ENCODE measurements around the gene PRKCG. TPM values are rescaled to one million over a fixed set of nuclear protein-coding genes. Genes with fewer than 3 reads are reported as not detected.

Gene PRKCG
- total and polyA plus RNA-seq, 2 of the 8 experiments (the other 6 are each of a cell fraction or from before 2014, with no cell fraction given) = 6.1 to 10.6 TPM

GRCh38 chr19:53876651-53877224, 5.3 kb upstream of the PRKCG start:
- H3K4me1 ChIP-seq (replicated peaks in 1 of 4; ENCODE audit: control insufficient read depth in 3 of 4, insufficient read depth in 4 of 4, low read length in 3 of 4) = peaks cover 2 to 11% (median 6%) of the 10 kb centered on the region in 4 experiments

More at GRCh38 chr19:53876651-53877224, 5.3 kb upstream of the PRKCG start:
- H3K23ac ChIP-seq (ENCODE audit: insufficient read length) = no peak overlapping the region
- H4K8ac ChIP-seq (ENCODE audit: extremely low read depth, insufficient read depth, low read length) = no peak overlapping the region
- H3K36me3 ChIP-seq (ENCODE audit: control insufficient read depth in 2 of 4, insufficient read depth in 4 of 4, low read length in 3 of 4) = peaks cover 7 to 30% (median 16%) of the 10 kb centered on the region in 4 experiments; a peak in 6 of 8 replicates
- 81% methylated on average over 5 of the region's 6 CpGs; no CpG with 5 or more reads in 1 of the 2 experiments for WGBS, 2 experiments (ENCODE audit: extremely low coverage in 1 of 2, insufficient coverage in 1 of 2, insufficient read length in 1 of 2, insufficient replicate concordance in 2 of 2, low coverage in 1 of 2, low lambda C conversion rate in 2 of 2, missing lambda C conversion rate in 1 of 2)
- H3K23me2 ChIP-seq (ENCODE audit: low read depth, low read length) = peaks cover 14% of the 10 kb centered on the region
- no peak overlapping the region for H3K27ac ChIP-seq (ENCODE audit: low read depth, low read length)
- TF ChIP-seq POLR2A (IDR thresholded peaks at IDR 0.05; ENCODE audit: control extremely low read depth in 1 of 2, low read depth in 2 of 2, low read length in 2 of 2) = peak; percentile 46 to 67; a peak in 2 of 3 replicates
- no peak for TF ChIP-seq TCF12 (IDR thresholded peaks at IDR 0.05; ENCODE audit: low read depth, low read length)
- peak; percentile 92 for TF ChIP-seq POLR2AphosphoS5 (IDR thresholded peaks at IDR 0.05; ENCODE audit: low read depth, low read length)
- TF ChIP-seq NRF1 (IDR thresholded peaks at IDR 0.05; ENCODE audit: low read depth, low read length) = no peak
- no peak overlapping the region for H2BK120ac ChIP-seq (replicated peaks; ENCODE audit: low read depth, low read length)
- H3K79me1 ChIP-seq (ENCODE audit: low read depth, low read length) = peaks cover 3% of the 10 kb centered on the region; the same call in 1 of the 2 replicates
- ChIA-PET CTCF (ENCODE audit: partially characterized antibody) (interaction anchor here (0.8 to 2.1 kb wide), 14 partner anchors 9 to 153 kb away, joined by 3 to 8 read pairs (median 4); partner anchors contain the start of gene MYADM), POLR2A (ENCODE audit: partially characterized antibody) (interaction anchor here (0.6 to 4.5 kb wide), 12 partner anchors 10 to 238 kb away, joined by 3 to 96 read pairs (median 4); partner anchors contain the start of genes MYADM, PRPF31 and TFPT)
- H2BK12ac ChIP-seq (ENCODE audit: low read depth, low read length) = no peak overlapping the region
- H3K9ac ChIP-seq (replicated peaks in 1 of 4; ENCODE audit: extremely low read depth in 1 of 4, low read depth in 3 of 4, low read length in 3 of 4) = no peak overlapping the region
- H3K14ac ChIP-seq (ENCODE audit: insufficient read length) = no peak overlapping the region
- no peak overlapping the region for H3K4ac ChIP-seq (replicated peaks; ENCODE audit: insufficient read length, low read depth, low read length)
- H3K4me2 ChIP-seq (ENCODE audit: insufficient read depth in 1 of 2, low read depth in 2 of 2, low read length in 2 of 2) = no peak overlapping the region
- H4K91ac ChIP-seq (replicated peaks; ENCODE audit: insufficient read length, low read length) = no peak overlapping the region
- H3K9me3 ChIP-seq (ENCODE audit: insufficient read depth in 2 of 2, low read depth in 1 of 2, low read length in 1 of 2) = no peaks in the 10 kb centered on the region
- no peak overlapping the region for H3K4me3 ChIP-seq (ENCODE audit: extremely low read depth in 1 of 4, insufficient read depth in 2 of 4, low read depth in 3 of 4, low read length in 4 of 4)
- H4K20me1 ChIP-seq (replicated peaks in 1 of 2; ENCODE audit: control insufficient read depth in 1 of 2, insufficient read depth in 2 of 2, low read length in 2 of 2) = peaks cover 1 to 6% of the 10 kb centered on the region in 2 experiments
- H2BK15ac ChIP-seq (ENCODE audit: low read length) = no peak overlapping the region
- no peak for FAIRE-seq
- peaks cover 0 to 2% of the 10 kb centered on the region in 2 experiments; a peak in 1 of 4 replicates for H3K79me2 ChIP-seq (ENCODE audit: control insufficient read depth in 1 of 2, insufficient read depth in 2 of 2, low read length in 2 of 2)
- H2AK5ac ChIP-seq (ENCODE audit: low read depth, low read length) = no peak overlapping the region
- H3K18ac ChIP-seq (ENCODE audit: extremely low read depth, low read length) = no peak overlapping the region
- H3K56ac ChIP-seq (replicated peaks; ENCODE audit: insufficient read length, low read depth, low read length) = no peak overlapping the region
- H2AFZ ChIP-seq (ENCODE audit: low read length) = no peak overlapping the region
- DNase-seq (ENCODE audit: low read depth in 1 of 2, low spot score in 2 of 2) = no peak
- H2BK5ac ChIP-seq (ENCODE audit: low read depth, low read length) = no peak overlapping the region; the same call in 1 of the 2 replicates
- H3K27me3 ChIP-seq (replicated peaks in 1 of 4; ENCODE audit: control insufficient read depth in 3 of 4, extremely low read depth in 1 of 4, insufficient read depth in 3 of 4, low read length in 3 of 4) = peaks cover 0 to 3% (median 0%) of the 10 kb centered on the region in 4 experiments; a peak in 2 of 7 replicates
- no peak overlapping the region for H4K5ac ChIP-seq (ENCODE audit: insufficient read length, low read depth, low read length)
- no peak overlapping the region for H2BK20ac ChIP-seq (ENCODE audit: low read length)
